Sigmoid colon (tissue), 4 donors: ENCODE measurements around the gene TRIB2.

ENCODE experiments used
- POLR2AphosphoS5 ChIP-seq, 4 donors: sonication (generic); formaldehyde crosslinking; IDR thresholded peaks; one replicate each; pipeline ENCODE4 v1.6.1; 2017; ENCODE audit warnings: antibody characterized with exemption in 4 of 4
- TF ChIP-seq, protein P1 (sequence below), 4 experiments: fragments of 450-650 bp in 3 of 4; fragments of 200-600 bp in 1 of 4; IDR thresholded peaks; one replicate each; pipeline ENCODE4 v1.5.1; 2016 to 2019; ENCODE audit warnings: antibody characterized with exemption in 4 of 4, mild to moderate bottlenecking in 3 of 4, moderate library complexity in 2 of 4

DNA sequence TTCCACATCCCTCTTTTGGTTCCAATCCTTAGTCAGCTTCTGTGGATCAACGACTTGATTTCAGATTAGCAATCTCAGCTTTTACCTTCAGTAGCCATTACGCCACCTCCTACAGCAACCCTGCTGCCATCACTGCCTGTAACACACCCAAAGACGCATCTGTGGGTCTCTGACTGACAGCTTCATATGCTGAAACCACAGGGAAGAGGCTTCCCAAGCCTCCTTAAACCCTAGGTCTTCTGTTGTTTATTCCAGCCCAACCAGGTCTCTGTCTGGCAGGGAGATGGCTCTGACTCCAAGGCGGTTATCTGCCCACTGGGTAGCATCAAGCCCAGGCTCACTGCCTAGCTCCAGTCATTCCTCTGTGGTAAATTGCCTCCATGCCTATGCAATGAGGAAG is 28.6 kb upstream of the TRIB2 start:
- TF ChIP-seq, protein P1, sequence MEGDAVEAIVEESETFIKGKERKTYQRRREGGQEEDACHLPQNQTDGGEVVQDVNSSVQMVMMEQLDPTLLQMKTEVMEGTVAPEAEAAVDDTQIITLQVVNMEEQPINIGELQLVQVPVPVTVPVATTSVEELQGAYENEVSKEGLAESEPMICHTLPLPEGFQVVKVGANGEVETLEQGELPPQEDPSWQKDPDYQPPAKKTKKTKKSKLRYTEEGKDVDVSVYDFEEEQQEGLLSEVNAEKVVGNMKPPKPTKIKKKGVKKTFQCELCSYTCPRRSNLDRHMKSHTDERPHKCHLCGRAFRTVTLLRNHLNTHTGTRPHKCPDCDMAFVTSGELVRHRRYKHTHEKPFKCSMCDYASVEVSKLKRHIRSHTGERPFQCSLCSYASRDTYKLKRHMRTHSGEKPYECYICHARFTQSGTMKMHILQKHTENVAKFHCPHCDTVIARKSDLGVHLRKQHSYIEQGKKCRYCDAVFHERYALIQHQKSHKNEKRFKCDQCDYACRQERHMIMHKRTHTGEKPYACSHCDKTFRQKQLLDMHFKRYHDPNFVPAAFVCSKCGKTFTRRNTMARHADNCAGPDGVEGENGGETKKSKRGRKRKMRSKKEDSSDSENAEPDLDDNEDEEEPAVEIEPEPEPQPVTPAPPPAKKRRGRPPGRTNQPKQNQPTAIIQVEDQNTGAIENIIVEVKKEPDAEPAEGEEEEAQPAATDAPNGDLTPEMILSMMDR (IDR thresholded peaks at IDR 0.05), result no peak
- no peak for TF ChIP-seq POLR2AphosphoS5 (IDR thresholded peaks at IDR 0.05)
